DND-41 (cell line): ENCODE results near the gene WFS1.

Source experiments
- ATAC-seq: fragments of 200-7000 bp; cut with Tn5 transposase; 3 replicates; pipeline ENCODE4 v1.9.1; 2021; ENCODE audit warnings: low read depth; ENCODE audit not compliant: insufficient read depth
- DNase-seq: peaks from one replicate; pipeline ENCODE4 v3.0.0-alpha.2; 2020
- H2AFZ ChIP-seq: 2 replicates; pipeline ENCODE4 v1.6.0; 2012; ENCODE audit warnings: low read depth, low read length
- H3K27ac ChIP-seq: 2 replicates; pipeline ENCODE4 v1.5.1; 2012; ENCODE audit warnings: low read length, inconsistent platforms
- H3K27me3 ChIP-seq: fragments of 200-600 bp; sonication (generic); 2 replicates; pipeline ENCODE4 v1.6.0; 2012; ENCODE audit warnings: low read length, mild to moderate bottlenecking, inconsistent platforms; ENCODE audit not compliant: insufficient read depth, poor library complexity
- H3K36me3 ChIP-seq: 2 replicates; pipeline ENCODE4 v1.5.1; 2012; ENCODE audit warnings: low read length, inconsistent platforms; ENCODE audit not compliant: insufficient read depth
- H3K4me1 ChIP-seq: 2 replicates; pipeline ENCODE4 v1.5.1; 2012; ENCODE audit warnings: mild to moderate bottlenecking, low read length; ENCODE audit not compliant: insufficient read depth
- H3K4me2 ChIP-seq: 2 replicates; pipeline ENCODE4 v1.6.0; 2012; ENCODE audit warnings: mild to moderate bottlenecking, moderate library complexity, low read length, inconsistent platforms; ENCODE audit not compliant: insufficient read depth
- H3K4me3 ChIP-seq, 2 experiments: fragments of 200-600 bp in 1 of 2; shearing (Covaris generic) in 1 of 2; 2 replicates each; pipeline ENCODE4 v1.5.1; 2012 to 2016; ENCODE audit warnings: inconsistent platforms in 2 of 2, low read length in 2 of 2, mild to moderate bottlenecking in 2 of 2, low read depth in 1 of 2, moderate library complexity in 1 of 2
- H3K79me2 ChIP-seq: 2 replicates; pipeline ENCODE4 v1.6.0; 2012; ENCODE audit warnings: low read length, inconsistent platforms; ENCODE audit not compliant: insufficient read depth
- H3K9ac ChIP-seq: 2 replicates; pipeline ENCODE4 v1.6.0; 2012; ENCODE audit warnings: low read depth, mild to moderate bottlenecking, inconsistent platforms, low read length, moderate library complexity
- H3K9me3 ChIP-seq: 2 replicates; pipeline ENCODE4 v1.5.1; 2012; ENCODE audit warnings: low read length, moderate library complexity, mild to moderate bottlenecking, inconsistent platforms; ENCODE audit not compliant: insufficient read depth, severe bottlenecking
- H4K20me1 ChIP-seq: 2 replicates; pipeline ENCODE4 v1.6.0; 2012; ENCODE audit warnings: low read length; ENCODE audit not compliant: insufficient read depth
- EZH2 ChIP-seq: IDR thresholded peaks from 3 replicates; pipeline ENCODE4 v1.6.1; 2012; ENCODE audit warnings: borderline replicate concordance, low read depth, mild to moderate bottlenecking, moderate library complexity, low read length, inconsistent platforms; ENCODE audit not compliant: severe bottlenecking
- TF ChIP-seq, protein P1 (sequence below): IDR thresholded peaks from 2 replicates; pipeline ENCODE4 v1.5.1; 2012; ENCODE audit warnings: borderline replicate concordance, low read length, moderate library complexity, mild to moderate bottlenecking; ENCODE audit not compliant: poor library complexity, severe bottlenecking; ENCODE audit errors: extremely low read depth

WFS1 gene

GRCh38 chr4:6242271-6243029 is 27.2 kb upstream of the WFS1 start:
- H3K27me3 ChIP-seq = no peaks in the 10 kb centered on the region
- H3K27ac ChIP-seq = no peak overlapping the region
- H3K4me3 ChIP-seq = no peak overlapping the region
- no peaks in the 10 kb centered on the region for H3K36me3 ChIP-seq
- H3K9ac ChIP-seq = no peak overlapping the region
- no peak for TF ChIP-seq EZH2
- TF ChIP-seq, protein P1, sequence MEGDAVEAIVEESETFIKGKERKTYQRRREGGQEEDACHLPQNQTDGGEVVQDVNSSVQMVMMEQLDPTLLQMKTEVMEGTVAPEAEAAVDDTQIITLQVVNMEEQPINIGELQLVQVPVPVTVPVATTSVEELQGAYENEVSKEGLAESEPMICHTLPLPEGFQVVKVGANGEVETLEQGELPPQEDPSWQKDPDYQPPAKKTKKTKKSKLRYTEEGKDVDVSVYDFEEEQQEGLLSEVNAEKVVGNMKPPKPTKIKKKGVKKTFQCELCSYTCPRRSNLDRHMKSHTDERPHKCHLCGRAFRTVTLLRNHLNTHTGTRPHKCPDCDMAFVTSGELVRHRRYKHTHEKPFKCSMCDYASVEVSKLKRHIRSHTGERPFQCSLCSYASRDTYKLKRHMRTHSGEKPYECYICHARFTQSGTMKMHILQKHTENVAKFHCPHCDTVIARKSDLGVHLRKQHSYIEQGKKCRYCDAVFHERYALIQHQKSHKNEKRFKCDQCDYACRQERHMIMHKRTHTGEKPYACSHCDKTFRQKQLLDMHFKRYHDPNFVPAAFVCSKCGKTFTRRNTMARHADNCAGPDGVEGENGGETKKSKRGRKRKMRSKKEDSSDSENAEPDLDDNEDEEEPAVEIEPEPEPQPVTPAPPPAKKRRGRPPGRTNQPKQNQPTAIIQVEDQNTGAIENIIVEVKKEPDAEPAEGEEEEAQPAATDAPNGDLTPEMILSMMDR = no peak
- ATAC-seq (no peak), DNase-seq (no peak)
- H3K79me2 ChIP-seq = no peaks in the 10 kb centered on the region
- no peaks in the 10 kb centered on the region for H4K20me1 ChIP-seq
- H3K4me2 ChIP-seq = no peak overlapping the region
- no peak overlapping the region for H2AFZ ChIP-seq
- peaks cover 7% of the 10 kb centered on the region for H3K9me3 ChIP-seq
- H3K4me1 ChIP-seq = no peaks in the 10 kb centered on the region

GRCh38 chr4:6245246-6246169 is 24.1 kb upstream of the WFS1 start:
- Histone ChIP-seq H3K4me1 (no peaks in the 10 kb centered on the region), H3K9ac (no peak overlapping the region), H3K79me2 (no peaks in the 10 kb centered on the region), H3K4me3 (no peak overlapping the region), H3K27ac (no peak overlapping the region), H3K36me3 (no peaks in the 10 kb centered on the region), H3K9me3 (peaks cover 7% of the 10 kb centered on the region), H4K20me1 (0 out of 2 replicates have a peak, but pooled peaks cover 4% of the 10 kb centered on the region), H3K4me2 (no peak overlapping the region), H3K27me3 (no peaks in the 10 kb centered on the region), H2AFZ (no peak overlapping the region)
- ATAC-seq (no peak), DNase-seq (no peak)
- TF ChIP-seq EZH2 = no peak
- TF ChIP-seq, protein P1 = no peak

GRCh38 chr4:6246170-6246634 is 23.4 kb upstream of the WFS1 start:
- H3K9ac ChIP-seq = no peak overlapping the region
- TF ChIP-seq, protein P1 = no peak
- no peak for TF ChIP-seq EZH2
- no peaks in the 10 kb centered on the region for H3K4me1 ChIP-seq
- ATAC-seq = no peak
- no peaks in the 10 kb centered on the region for H3K27me3 ChIP-seq
- H3K9me3 ChIP-seq = peaks cover 7% of the 10 kb centered on the region
- no peak for DNase-seq
- H3K36me3 ChIP-seq = no peaks in the 10 kb centered on the region
- no peak overlapping the region for H3K27ac ChIP-seq
- no peak overlapping the region for H2AFZ ChIP-seq
- H3K79me2 ChIP-seq = no peaks in the 10 kb centered on the region
- H3K4me3 ChIP-seq = no peak overlapping the region
- H3K4me2 ChIP-seq = no peak overlapping the region
- H4K20me1 ChIP-seq = 0 out of 2 replicates have a peak, but pooled peaks cover 5% of the 10 kb centered on the region
